ENCODE results near the gene IER5.

IER5 gene

GRCh38 chr1:181086091-181086490 is 2.4 kb upstream of the IER5 start:
- Histone ChIP-seq H3K4me3 (ENCODE audit: low read depth in 1 of 2, low read length in 1 of 2) (no peak overlapping the region), H3K9me3 (no peaks in the 10 kb centered on the region), H3K27ac (no peak overlapping the region), H3K4me1 (ENCODE audit: control insufficient read depth in 1 of 2, insufficient read depth in 1 of 2, low read depth in 1 of 2, low read length in 1 of 2) (peaks cover 32% of the 10 kb centered on the region in 2 experiments), H3K27me3 (no peaks in the 10 kb centered on the region), H3K36me3 (no peaks in the 10 kb centered on the region)
- no peak for TF ChIP-seq CTCF (IDR thresholded peaks at IDR 0.05)

GRCh38 chr1:181086926-181087325 is 1.6 kb upstream of the IER5 start:
- Histone ChIP-seq H3K27ac (peak overlapping the region; percentile 93), H3K4me1 (ENCODE audit: control insufficient read depth in 1 of 2, insufficient read depth in 1 of 2, low read depth in 1 of 2, low read length in 1 of 2) (peaks cover 33 to 35% of the 10 kb centered on the region in 2 experiments), H3K9me3 (no peaks in the 10 kb centered on the region), H3K36me3 (no peaks in the 10 kb centered on the region), H3K4me3 (ENCODE audit: low read depth in 1 of 2, low read length in 1 of 2) (peak overlapping the region in 1 of 2 experiments; percentile 97), H3K27me3 (no peaks in the 10 kb centered on the region)
- no peak for TF ChIP-seq CTCF (IDR thresholded peaks at IDR 0.05)

GRCh38 chr1:181087400-181087901 is 1.0 kb upstream of the IER5 start:
- H3K4me1 ChIP-seq (ENCODE audit: control insufficient read depth in 1 of 2, insufficient read depth in 1 of 2, low read depth in 1 of 2, low read length in 1 of 2): peaks cover 33 to 35% of the 10 kb centered on the region in 2 experiments
- H3K9me3 ChIP-seq: no peaks in the 10 kb centered on the region
- H3K27me3 ChIP-seq: no peaks in the 10 kb centered on the region
- H3K36me3 ChIP-seq: no peaks in the 10 kb centered on the region
- TF ChIP-seq CTCF (IDR thresholded peaks at IDR 0.05): peak; percentile 20
- peak overlapping the region; percentile 69 to 97 for H3K4me3 ChIP-seq (ENCODE audit: low read depth in 1 of 2, low read length in 1 of 2)
- H3K27ac ChIP-seq: peak overlapping the region; percentile 93

- peaks cover 33 to 35% of the 10 kb centered on the region in 2 experiments for H3K4me1 ChIP-seq (ENCODE audit: control insufficient read depth in 1 of 2, insufficient read depth in 1 of 2, low read depth in 1 of 2, low read length in 1 of 2)
- H3K27me3 ChIP-seq: no peaks in the 10 kb centered on the region
- H3K4me3 ChIP-seq (ENCODE audit: low read depth in 1 of 2, low read length in 1 of 2): peak overlapping the region; percentile 69 to 97
- no peaks in the 10 kb centered on the region for H3K9me3 ChIP-seq
- no peaks in the 10 kb centered on the region for H3K36me3 ChIP-seq
- peak overlapping the region; percentile 93 for H3K27ac ChIP-seq
- TF ChIP-seq CTCF (IDR thresholded peaks at IDR 0.05): no peak
Observed at GRCh38 chr1:181089017-181089675, 646 bp downstream of the IER5 start.

GRCh38 chr1:181089676-181090544 is 1.4 kb downstream of the IER5 start:
- Histone ChIP-seq H3K36me3 (no peaks in the 10 kb centered on the region), H3K4me1 (ENCODE audit: control insufficient read depth in 1 of 2, insufficient read depth in 1 of 2, low read depth in 1 of 2, low read length in 1 of 2) (peaks cover 33 to 35% of the 10 kb centered on the region in 2 experiments), H3K9me3 (no peaks in the 10 kb centered on the region), H3K27ac (peak overlapping the region; percentile 93), H3K4me3 (ENCODE audit: low read depth in 1 of 2, low read length in 1 of 2) (peak overlapping the region; percentile 69 to 97), H3K27me3 (no peaks in the 10 kb centered on the region)
- TF ChIP-seq CTCF (IDR thresholded peaks at IDR 0.05): no peak

All from neutrophil (primary cell).